AG09309 (cell line): ENCODE results near the gene TSC22D3.
"Not testable (repeated sequence)": the region's sequence is repeated elsewhere in the genome, so short reads cannot be mapped to it uniquely, and the experiment has no call there.

Source experiments
- DNase-seq: peaks from one replicate; pipeline ENCODE4 v3.0.0-alpha.2; 2010; ENCODE audit warnings: low read depth
- H3K4me3 ChIP-seq: 2 replicates; pipeline ENCODE4 v1.5.1; 2011; ENCODE audit warnings: mild to moderate bottlenecking, low read depth, low read length, moderate library complexity; ENCODE audit not compliant: control insufficient read depth
- CTCF ChIP-seq: IDR thresholded peaks from 2 replicates; pipeline ENCODE4 v1.5.1; 2011; ENCODE audit warnings: mild to moderate bottlenecking, low read depth, low read length, inconsistent platforms; ENCODE audit not compliant: insufficient read depth, control insufficient read depth; ENCODE audit errors: missing control alignments

The TSC22D3 gene

GRCh38 chrX:107672955-107673378 lies 102.6 kb downstream of the TSC22D3 start:
- DNase-seq: peak; percentile 27
- H3K4me3 ChIP-seq: no peak overlapping the region
- peak; percentile 75 for TF ChIP-seq CTCF

- not testable (repeated sequence) for H3K4me3 ChIP-seq, DNase-seq
These were observed 104.3 kb downstream of the TSC22D3 start for GRCh38 chrX:107671256-107671655.

DNA sequence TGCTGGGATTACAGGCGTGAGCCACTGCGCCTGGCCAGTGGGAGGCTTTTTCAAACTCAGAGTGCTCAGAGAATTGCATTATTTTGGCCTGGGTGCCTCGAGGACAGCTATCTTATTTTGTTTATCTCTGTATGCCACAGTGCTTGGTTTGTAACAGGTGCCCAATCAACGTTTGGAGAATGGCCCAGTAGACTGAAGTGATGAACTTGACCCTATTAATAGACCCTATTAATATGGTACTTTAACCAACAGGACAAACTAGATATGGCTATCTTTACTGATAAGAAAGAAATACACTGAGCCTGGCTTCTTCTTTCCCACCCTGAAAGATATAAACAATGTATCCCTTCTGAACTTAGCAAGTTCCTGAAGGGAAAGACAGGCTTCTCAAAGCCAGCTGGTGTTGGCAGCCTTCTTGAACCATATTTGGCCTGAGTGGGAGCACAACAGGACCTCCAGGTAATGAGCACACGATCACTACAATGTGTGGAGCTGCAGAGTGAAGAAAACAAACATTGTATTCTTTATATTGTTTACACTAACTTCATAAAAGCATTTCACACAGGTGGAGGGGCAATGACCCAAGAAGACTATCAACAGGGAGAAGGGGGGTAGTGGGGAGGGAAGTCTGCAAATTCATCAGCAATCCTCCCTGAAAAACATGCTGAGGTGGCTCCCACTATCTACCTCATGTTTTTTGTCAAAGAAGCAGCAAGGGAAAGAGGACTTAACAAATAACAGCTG lies 105.5 kb downstream of the TSC22D3 start:
- no peak overlapping the region for H3K4me3 ChIP-seq
- DNase-seq: no peak
- no peak for TF ChIP-seq CTCF

DNA sequence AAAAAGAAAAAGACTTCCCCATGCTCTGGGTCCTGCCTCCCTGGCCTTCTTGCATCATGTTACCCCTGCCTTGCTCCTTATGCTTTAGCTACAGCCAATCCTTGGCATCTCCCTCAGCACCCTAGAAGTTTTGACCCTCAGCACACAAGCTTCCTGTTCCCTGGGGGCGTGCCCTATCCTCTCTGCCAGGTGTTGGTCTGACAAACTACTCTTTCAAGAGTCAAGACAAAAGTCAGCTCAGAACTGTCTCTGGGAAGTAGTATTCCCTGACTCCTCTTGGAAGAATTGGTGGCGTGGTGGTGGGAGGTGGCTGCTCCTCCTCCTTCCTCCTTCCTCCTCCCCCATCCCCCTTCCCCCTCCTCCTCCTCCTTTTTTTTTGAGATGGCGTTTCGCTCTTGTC lies 106.3 kb downstream of the TSC22D3 start:
- DNase-seq: no peak
- TF ChIP-seq CTCF: no peak
- H3K4me3 ChIP-seq: no peak overlapping the region

GRCh38 chrX:107668710-107669109 lies 106.9 kb downstream of the TSC22D3 start:
- not testable (repeated sequence) for DNase-seq, H3K4me3 ChIP-seq

DNA sequence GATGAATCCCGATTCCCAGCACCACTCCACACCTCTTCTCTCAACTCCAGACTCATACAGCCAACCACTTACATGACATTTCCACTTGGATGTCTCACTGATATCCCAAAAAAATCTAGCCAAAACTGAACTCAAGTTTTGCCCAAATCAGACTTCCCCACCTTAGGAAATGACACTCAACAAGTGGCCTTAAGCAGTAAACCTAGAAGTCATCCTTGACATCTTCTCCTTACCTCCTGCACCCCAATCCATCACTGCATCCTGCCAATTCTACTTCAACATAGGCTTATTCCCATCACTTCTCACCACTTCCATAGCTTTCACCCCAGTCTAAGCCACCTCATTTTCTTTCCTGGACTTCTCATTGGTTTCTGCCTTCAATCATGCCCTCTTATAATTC lies 108.2 kb downstream of the TSC22D3 start:
- TF ChIP-seq CTCF: no peak
- DNase-seq: no peak
- H3K4me3 ChIP-seq: no peak overlapping the region

DNA sequence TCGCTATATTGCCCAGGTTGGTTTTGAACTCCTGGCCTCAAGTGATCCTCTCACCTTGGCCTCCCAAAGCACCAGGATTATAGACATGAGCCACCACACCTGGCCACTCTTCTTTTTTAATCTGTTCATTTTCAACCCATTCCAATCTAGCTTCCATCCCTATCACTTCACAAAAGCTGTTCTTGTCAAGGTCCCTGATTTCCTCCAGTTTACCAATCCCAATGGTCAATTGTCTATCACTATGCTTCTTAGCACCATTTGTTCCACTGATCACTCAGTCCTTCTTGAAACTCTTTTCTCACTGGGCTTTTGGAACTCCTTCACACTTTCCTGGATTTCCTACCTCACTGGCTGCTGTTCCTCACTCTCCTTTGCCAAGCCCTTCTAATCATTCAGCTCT lies 108.7 kb downstream of the TSC22D3 start:
- no peak overlapping the region for H3K4me3 ChIP-seq
- TF ChIP-seq CTCF: no peak
- no peak for DNase-seq
